ENCODE measurements around the gene MICALL1. TPM values are rescaled to one million over a fixed set of nuclear protein-coding genes. Genes with fewer than 3 reads are reported as not detected.
A peak's percentile ranks its signal among the peaks of the same experiment; 100 is the strongest.

Gene MICALL1
- total RNA-seq, 1 donor from 2014 or later = 48.2 TPM

DNA sequence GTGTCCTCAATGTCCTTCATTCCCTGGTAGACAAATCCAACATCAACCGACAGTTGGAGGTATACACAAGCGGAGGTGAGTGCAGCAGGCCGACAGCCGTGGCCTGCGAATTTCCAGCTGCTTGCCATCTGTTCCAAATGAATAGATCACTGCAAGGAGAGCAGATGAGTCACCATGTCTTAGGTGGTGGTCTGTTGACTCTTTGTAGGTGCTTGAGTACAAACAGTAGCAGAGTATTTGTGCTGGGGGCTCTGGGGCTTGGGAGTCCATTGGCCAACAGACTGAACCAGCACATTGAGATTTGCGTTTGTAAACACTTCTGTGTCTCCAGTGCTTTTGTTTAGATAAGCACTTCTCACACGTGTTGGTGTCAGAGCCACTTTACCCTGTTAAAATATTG lies 35.8 kb upstream of the MICALL1 start:
- no peak for DNase-seq (ENCODE audit: low spot score in 2 of 2, unreplicated experiment in 2 of 2)
- no peaks in the 10 kb centered on the region for H3K9me3 Mint-ChIP-seq
- H3K36me3 Mint-ChIP-seq = peaks cover 35% of the 10 kb centered on the region
- no peak overlapping the region for H3K27ac Mint-ChIP-seq
- H3K27me3 Mint-ChIP-seq (ENCODE audit: low read depth) = no peaks in the 10 kb centered on the region
- no peak overlapping the region for H3K4me3 Mint-ChIP-seq
- TF ChIP-seq, protein P1, sequence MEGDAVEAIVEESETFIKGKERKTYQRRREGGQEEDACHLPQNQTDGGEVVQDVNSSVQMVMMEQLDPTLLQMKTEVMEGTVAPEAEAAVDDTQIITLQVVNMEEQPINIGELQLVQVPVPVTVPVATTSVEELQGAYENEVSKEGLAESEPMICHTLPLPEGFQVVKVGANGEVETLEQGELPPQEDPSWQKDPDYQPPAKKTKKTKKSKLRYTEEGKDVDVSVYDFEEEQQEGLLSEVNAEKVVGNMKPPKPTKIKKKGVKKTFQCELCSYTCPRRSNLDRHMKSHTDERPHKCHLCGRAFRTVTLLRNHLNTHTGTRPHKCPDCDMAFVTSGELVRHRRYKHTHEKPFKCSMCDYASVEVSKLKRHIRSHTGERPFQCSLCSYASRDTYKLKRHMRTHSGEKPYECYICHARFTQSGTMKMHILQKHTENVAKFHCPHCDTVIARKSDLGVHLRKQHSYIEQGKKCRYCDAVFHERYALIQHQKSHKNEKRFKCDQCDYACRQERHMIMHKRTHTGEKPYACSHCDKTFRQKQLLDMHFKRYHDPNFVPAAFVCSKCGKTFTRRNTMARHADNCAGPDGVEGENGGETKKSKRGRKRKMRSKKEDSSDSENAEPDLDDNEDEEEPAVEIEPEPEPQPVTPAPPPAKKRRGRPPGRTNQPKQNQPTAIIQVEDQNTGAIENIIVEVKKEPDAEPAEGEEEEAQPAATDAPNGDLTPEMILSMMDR (IDR thresholded peaks at IDR 0.05; ENCODE audit: unreplicated experiment) = no peak
- no peaks in the 10 kb centered on the region for H3K4me1 Mint-ChIP-seq

DNA sequence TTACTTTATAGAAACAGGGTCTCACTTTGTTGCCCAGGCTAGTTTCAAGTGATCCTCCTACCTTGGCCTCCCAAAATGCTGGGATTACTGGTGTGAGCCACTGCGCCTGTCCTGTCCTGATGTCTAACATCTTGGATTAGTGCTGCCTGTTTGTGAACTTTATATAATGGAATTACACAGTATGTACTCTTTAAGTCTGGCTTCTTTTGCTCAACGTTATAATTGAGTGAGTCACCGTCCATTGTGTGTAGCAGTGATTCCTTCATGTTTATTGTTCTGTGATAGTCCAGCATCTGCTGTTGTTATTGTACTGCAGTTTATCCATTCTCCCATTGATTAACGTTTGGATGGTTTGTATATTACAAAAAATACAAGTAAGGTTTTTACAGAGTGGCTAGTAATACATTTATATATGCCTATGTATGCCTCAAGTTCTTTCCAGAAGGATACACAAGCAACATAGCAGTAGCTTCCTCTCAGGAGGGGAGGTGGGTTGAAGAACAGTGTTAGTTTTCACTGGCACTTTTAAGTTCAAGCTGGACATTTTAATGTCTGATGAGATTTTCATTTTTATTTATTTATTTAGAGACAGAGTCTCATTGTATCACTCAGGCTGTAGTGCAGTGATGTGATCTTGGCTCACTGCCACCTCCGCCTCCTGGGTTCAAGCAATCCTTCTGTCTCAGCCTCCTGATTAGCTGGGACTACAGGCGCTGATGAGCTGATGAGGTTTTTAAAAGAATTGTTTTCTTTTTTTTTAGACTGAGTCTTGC lies 25.2 kb upstream of the MICALL1 start:
- no peak overlapping the region for H3K27ac Mint-ChIP-seq

DNA sequence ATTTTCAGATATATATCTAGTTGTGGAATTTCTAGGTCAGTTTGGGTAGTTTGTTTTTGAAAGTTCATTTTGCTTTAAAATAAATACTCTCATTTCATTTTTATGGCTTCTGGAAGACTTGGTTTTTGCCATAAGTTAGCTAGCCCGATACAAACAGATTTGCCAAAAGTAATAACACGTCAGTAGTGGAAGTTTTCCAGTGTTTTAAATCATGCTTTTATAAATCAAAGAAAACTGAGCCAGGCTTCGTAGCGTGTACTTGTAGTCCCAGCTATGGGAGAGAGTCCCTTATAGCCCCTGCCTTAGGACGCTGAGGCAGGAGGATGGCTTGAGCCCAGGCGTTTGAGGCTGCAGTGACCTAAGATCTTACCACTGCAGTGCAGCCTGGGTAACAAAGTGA lies 21.7 kb upstream of the MICALL1 start:
- Mint-ChIP-seq H3K27ac (peak overlapping the region; percentile 59), H3K27me3 (ENCODE audit: low read depth) (no peaks in the 10 kb centered on the region), H3K4me1 (peaks cover 16% of the 10 kb centered on the region), H3K36me3 (peaks cover 31% of the 10 kb centered on the region), H3K4me3 (no peak overlapping the region), H3K9me3 (no peaks in the 10 kb centered on the region)
- DNase-seq (ENCODE audit: low spot score in 2 of 2, unreplicated experiment in 2 of 2) = no peak
- TF ChIP-seq, protein P1 (IDR thresholded peaks at IDR 0.05; ENCODE audit: unreplicated experiment) = no peak

More for the DNA sequence above, 25.2 kb upstream of the MICALL1 start:
- H3K36me3 Mint-ChIP-seq = peaks cover 31% of the 10 kb centered on the region
- H3K4me1 Mint-ChIP-seq = peaks cover 9% of the 10 kb centered on the region
- no peak for DNase-seq (ENCODE audit: low spot score in 2 of 2, unreplicated experiment in 2 of 2)
- no peaks in the 10 kb centered on the region for H3K9me3 Mint-ChIP-seq
- TF ChIP-seq, protein P1 (IDR thresholded peaks at IDR 0.05; ENCODE audit: unreplicated experiment) = no peak
- no peak overlapping the region for H3K4me3 Mint-ChIP-seq
- no peaks in the 10 kb centered on the region for H3K27me3 Mint-ChIP-seq (ENCODE audit: low read depth)

DNA sequence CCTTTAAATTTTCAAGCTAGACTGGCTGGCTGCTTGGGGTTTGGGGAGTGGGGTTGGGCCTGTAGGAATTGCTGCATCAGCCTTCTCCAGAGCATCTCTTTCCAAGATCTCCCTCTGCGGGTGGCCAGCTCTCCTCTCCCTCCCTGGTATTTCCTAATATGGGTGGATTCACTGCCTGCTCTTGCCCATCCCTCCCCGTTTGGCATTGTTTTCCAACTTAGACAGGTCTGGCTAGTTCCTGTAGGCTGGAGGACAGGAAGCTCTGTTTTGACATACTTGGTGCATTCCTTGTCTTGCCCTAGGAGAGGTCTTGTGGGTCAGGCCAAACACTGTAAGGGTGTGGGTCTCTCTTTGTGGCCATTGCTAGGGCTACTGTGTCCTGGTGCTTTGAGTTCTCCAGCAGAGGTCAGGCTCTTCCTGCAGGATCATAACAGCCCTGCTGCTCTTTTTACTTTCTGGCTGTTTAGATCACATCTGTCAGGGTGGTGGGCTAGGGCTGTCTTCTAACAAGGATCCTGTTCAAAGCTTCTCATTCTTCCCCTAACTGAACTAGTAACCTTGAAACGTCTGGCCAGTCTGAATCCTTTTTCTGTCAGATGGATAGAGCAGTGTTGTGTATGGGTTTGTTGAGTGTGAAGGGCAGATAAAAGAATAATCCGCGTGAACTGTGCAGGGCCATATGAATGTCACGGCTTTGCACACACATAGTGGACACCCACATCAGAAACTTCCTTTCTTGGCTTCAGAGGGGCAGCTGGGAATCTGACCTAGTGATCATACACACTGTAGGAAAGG lies 18.3 kb upstream of the MICALL1 start:
- Mint-ChIP-seq H3K4me1 (peaks cover 16% of the 10 kb centered on the region), H3K9me3 (no peaks in the 10 kb centered on the region), H3K4me3 (no peak overlapping the region), H3K36me3 (peaks cover 34% of the 10 kb centered on the region), H3K27me3 (ENCODE audit: low read depth) (no peaks in the 10 kb centered on the region), H3K27ac (peak overlapping the region; percentile 65)
- DNase-seq (ENCODE audit: low spot score in 2 of 2, unreplicated experiment in 2 of 2) = no peak
- TF ChIP-seq, protein P1 (IDR thresholded peaks at IDR 0.05; ENCODE audit: unreplicated experiment) = no peak

DNA sequence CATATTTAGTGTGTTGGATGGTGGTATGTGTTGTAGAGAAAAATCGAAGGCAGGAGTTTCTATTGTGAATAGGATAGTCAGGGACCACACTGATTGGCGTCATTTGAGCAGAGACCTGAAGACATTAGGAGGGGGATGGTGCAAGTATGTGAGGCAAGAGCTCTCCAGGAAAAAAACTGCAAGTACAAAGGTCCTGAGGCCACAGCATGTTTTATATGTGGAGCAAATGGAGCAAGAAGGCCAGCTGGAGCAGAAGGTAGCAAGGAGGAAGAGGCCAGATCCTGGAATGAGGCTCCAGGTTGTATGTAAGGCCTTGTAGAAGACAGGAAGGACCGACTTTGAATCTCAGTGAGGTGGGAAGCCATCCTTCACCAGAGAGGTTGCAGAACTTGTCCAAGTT lies 14.2 kb upstream of the MICALL1 start:
- Mint-ChIP-seq H3K36me3 (peaks cover 23% of the 10 kb centered on the region), H3K4me1 (peaks cover 36% of the 10 kb centered on the region), H3K27ac (no peak overlapping the region), H3K27me3 (ENCODE audit: low read depth) (no peaks in the 10 kb centered on the region), H3K9me3 (no peaks in the 10 kb centered on the region), H3K4me3 (no peak overlapping the region)
- TF ChIP-seq, protein P1 (IDR thresholded peaks at IDR 0.05; ENCODE audit: unreplicated experiment) = no peak
- no peak for DNase-seq (ENCODE audit: low spot score in 2 of 2, unreplicated experiment in 2 of 2)
